ENCODE data around the gene LIX1. TPM values are rescaled to one million over a fixed set of nuclear protein-coding genes. Genes with fewer than 3 reads are reported as not detected.

Gene LIX1
- total and polyA plus RNA-seq, 2 of the 8 experiments (the other 6 are each of a cell fraction or from before 2014, with no cell fraction given) = 0.26 to 0.45 TPM

- no peak overlapping the region for H2AFZ ChIP-seq (ENCODE audit: low read length)
- H2BK120ac ChIP-seq (replicated peaks; ENCODE audit: low read depth, low read length) = no peak overlapping the region
- 86% methylated on average over 2 of the region's 2 CpGs; no CpG with 5 or more reads in 1 of the 2 experiments for WGBS, 2 experiments (ENCODE audit: extremely low coverage in 1 of 2, insufficient coverage in 1 of 2, insufficient read length in 1 of 2, insufficient replicate concordance in 2 of 2, low coverage in 1 of 2, low lambda C conversion rate in 2 of 2, missing lambda C conversion rate in 1 of 2)
- H3K4me2 ChIP-seq (ENCODE audit: insufficient read depth in 1 of 2, low read depth in 2 of 2, low read length in 2 of 2) = no peak overlapping the region
- no peak overlapping the region for H3K18ac ChIP-seq (ENCODE audit: extremely low read depth, low read length)
- H2AK5ac ChIP-seq (ENCODE audit: low read depth, low read length) = no peak overlapping the region
- H4K91ac ChIP-seq (replicated peaks; ENCODE audit: insufficient read length, low read length) = no peak overlapping the region
- POLR2A ChIA-PET (ENCODE audit: partially characterized antibody) = interaction anchor here (0.6 kb wide), 1 partner anchor 12 kb away, joined by 3 read pairs; no protein-coding TSS in a partner anchor
- H2BK5ac ChIP-seq (ENCODE audit: low read depth, low read length) = no peak overlapping the region
- no peak overlapping the region for H2BK20ac ChIP-seq (ENCODE audit: low read length)
- H3K27ac ChIP-seq (ENCODE audit: low read depth, low read length) = no peak overlapping the region
- no peak overlapping the region for H3K4ac ChIP-seq (replicated peaks; ENCODE audit: insufficient read length, low read depth, low read length)
- H3K9ac ChIP-seq (replicated peaks in 1 of 4; ENCODE audit: extremely low read depth in 1 of 4, low read depth in 3 of 4, low read length in 3 of 4) = no peak overlapping the region
- no peak overlapping the region for H2BK12ac ChIP-seq (ENCODE audit: low read depth, low read length)
- no peaks in the 10 kb centered on the region for H3K36me3 ChIP-seq (ENCODE audit: control insufficient read depth in 2 of 4, insufficient read depth in 4 of 4, low read length in 3 of 4)
- DNase-seq (ENCODE audit: low read depth in 1 of 2, low spot score in 2 of 2) = no peak
- no peak for FAIRE-seq
- H4K20me1 ChIP-seq (replicated peaks in 1 of 2; ENCODE audit: control insufficient read depth in 1 of 2, insufficient read depth in 2 of 2, low read length in 2 of 2) = no peaks in the 10 kb centered on the region
- no peak overlapping the region for H4K8ac ChIP-seq (ENCODE audit: extremely low read depth, insufficient read depth, low read length)
- H3K4me3 ChIP-seq (ENCODE audit: extremely low read depth in 1 of 4, insufficient read depth in 2 of 4, low read depth in 3 of 4, low read length in 4 of 4) = no peak overlapping the region
- no peak overlapping the region for H3K56ac ChIP-seq (replicated peaks; ENCODE audit: insufficient read length, low read depth, low read length)
- no peak overlapping the region for H3K14ac ChIP-seq (ENCODE audit: insufficient read length)
- no peaks in the 10 kb centered on the region for H3K23me2 ChIP-seq (ENCODE audit: low read depth, low read length)
- no peak overlapping the region for H4K5ac ChIP-seq (ENCODE audit: insufficient read length, low read depth, low read length)
- no peaks in the 10 kb centered on the region for H3K9me3 ChIP-seq (ENCODE audit: insufficient read depth in 2 of 2, low read depth in 1 of 2, low read length in 1 of 2)
- no peaks in the 10 kb centered on the region for H3K79me1 ChIP-seq (ENCODE audit: low read depth, low read length)
- H3K27me3 ChIP-seq (replicated peaks in 1 of 4; ENCODE audit: control insufficient read depth in 3 of 4, extremely low read depth in 1 of 4, insufficient read depth in 3 of 4, low read length in 3 of 4) = no peaks in the 10 kb centered on the region
- no peak overlapping the region for H3K23ac ChIP-seq (ENCODE audit: insufficient read length)
- no peaks in the 10 kb centered on the region for H3K79me2 ChIP-seq (ENCODE audit: control insufficient read depth in 1 of 2, insufficient read depth in 2 of 2, low read length in 2 of 2)
- CTCF ChIA-PET (ENCODE audit: partially characterized antibody) = interaction anchor here (0.5 to 1.1 kb wide), 2 partner anchors 39 to 495 kb away, joined by 3 to 4 read pairs; no protein-coding TSS in a partner anchor
- no peak overlapping the region for H2BK15ac ChIP-seq (ENCODE audit: low read length)
- no peaks in the 10 kb centered on the region for H3K4me1 ChIP-seq (replicated peaks in 1 of 4; ENCODE audit: control insufficient read depth in 3 of 4, insufficient read depth in 4 of 4, low read length in 3 of 4)
- TF ChIP-seq RXRA (IDR thresholded peaks at IDR 0.05; ENCODE audit: insufficient read depth, low read depth, low read length) (no peak), ASH2L (IDR thresholded peaks at IDR 0.05; ENCODE audit: low read length) (no peak), JUND (IDR thresholded peaks at IDR 0.05; ENCODE audit: low read length) (no peak), JUN (IDR thresholded peaks at IDR 0.05; ENCODE audit: low read depth, low read length) (no peak), GABPA (IDR thresholded peaks at IDR 0.05; ENCODE audit: borderline replicate concordance, insufficient read depth, low read length) (no peak), CHD1 (IDR thresholded peaks at IDR 0.05; ENCODE audit: low read depth, low read length) (no peak), POU5F1 (IDR thresholded peaks at IDR 0.05; ENCODE audit: low read depth, low read length) (no peak), CREB1 (IDR thresholded peaks at IDR 0.05) (no peak), EGR1 (IDR thresholded peaks at IDR 0.05; ENCODE audit: borderline replicate concordance, low read depth, low read length) (no peak), BACH1 (IDR thresholded peaks at IDR 0.05; ENCODE audit: low read length) (no peak), BRCA1 (IDR thresholded peaks at IDR 0.05; ENCODE audit: low read depth, low read length) (no peak), EP300 (IDR thresholded peaks at IDR 0.05; ENCODE audit: borderline replicate concordance in 1 of 2, low read depth in 2 of 2, low read length in 2 of 2) (no peak), SRF (IDR thresholded peaks at IDR 0.05; ENCODE audit: low read depth, low read length) (no peak), SP4 (IDR thresholded peaks at IDR 0.05; ENCODE audit: low read length) (no peak), CTBP2 (IDR thresholded peaks at IDR 0.05; ENCODE audit: borderline replicate concordance, insufficient read depth, insufficient read length, low read length) (no peak), SP2 (IDR thresholded peaks at IDR 0.05; ENCODE audit: low read length) (no peak)
Observed at GRCh38 chr5:97191893-97192292, 49.5 kb upstream of the LIX1 start.
